Measurements from ENCODE around the gene STRN4. TPM values are rescaled to one million over a fixed set of nuclear protein-coding genes. Genes with fewer than 3 reads are reported as not detected.

The STRN4 gene
- polyA plus RNA-seq, 1 donor from 2014 or later: 153 TPM

- no peak overlapping the region for H3K9ac ChIP-seq (ENCODE audit: low read length)
- H3K4me3 ChIP-seq (ENCODE audit: low read length): no peak overlapping the region
- H3K27me3 ChIP-seq (ENCODE audit: insufficient read depth, low read depth, low read length): no peaks in the 10 kb centered on the region
- H3K36me3 ChIP-seq (ENCODE audit: insufficient read depth, low read length): no peaks in the 10 kb centered on the region
- H2AFZ ChIP-seq (ENCODE audit: low read depth, low read length): no peak overlapping the region
- no peaks in the 10 kb centered on the region for H3K9me2 ChIP-seq (ENCODE audit: insufficient read depth, low read length)
- no peak overlapping the region for H3K4me2 ChIP-seq (ENCODE audit: low read length)
- no peaks in the 10 kb centered on the region for H3F3A ChIP-seq (ENCODE audit: insufficient read depth, low read length, poor library complexity, severe bottlenecking)
- no peak overlapping the region for H3K27ac ChIP-seq (ENCODE audit: low read length)
- no peaks in the 10 kb centered on the region for H3K79me2 ChIP-seq (replicated peaks; ENCODE audit: insufficient read depth, low read length)
- no peaks in the 10 kb centered on the region for H3K9me3 ChIP-seq (ENCODE audit: low read length)
- no peaks in the 10 kb centered on the region for H4K20me1 ChIP-seq (ENCODE audit: insufficient read depth)
- TF ChIP-seq MXI1 (conservative IDR thresholded peaks at IDR 0.05; ENCODE audit: poor library complexity, severe bottlenecking): no peak
- no peak for TF ChIP-seq EP300 (conservative IDR thresholded peaks at IDR 0.05; ENCODE audit: poor library complexity, severe bottlenecking)
- no peak for TF ChIP-seq REST (IDR thresholded peaks at IDR 0.05; ENCODE audit: borderline replicate concordance)
- TF ChIP-seq TAF1 (IDR thresholded peaks at IDR 0.05; ENCODE audit: low read depth): no peak
- no peak for TF ChIP-seq SMC3 (conservative IDR thresholded peaks at IDR 0.05; ENCODE audit: poor library complexity)
- no peak for TF ChIP-seq RAD21 (conservative IDR thresholded peaks at IDR 0.05)
- TF ChIP-seq CTCF (IDR thresholded peaks at IDR 0.05; ENCODE audit: poor library complexity, severe bottlenecking): no peak
- no peak for TF ChIP-seq EZH2 (IDR thresholded peaks at IDR 0.05; ENCODE audit: borderline replicate concordance, insufficient read depth, low read length, poor library complexity, severe bottlenecking)
- TF ChIP-seq POLR2AphosphoS5 (IDR thresholded peaks at IDR 0.05): no peak
These were observed 75.4 kb downstream of the STRN4 start for GRCh38 chr19:46670813-46671212.

Small RNAs within 50 kb of the gene (small RNA-seq; reads per million reads assigned to genes)
- gene MIR320E (0.23 to 0.82 (median 0.42) reads per million in 3 experiments), gene RF00019 (0 to 1.2 (median 0) reads per million in 3 experiments), gene RN7SL364P (0 to 0.24 (median 0) reads per million in 3 experiments)

Other genes starting within 250 kb of the STRN4 start
- gene CALM3, start 145.1 kb downstream of the STRN4 start, polyA plus RNA-seq: 630 and 647 TPM in 2 replicates
- not detected in 2 replicates for gene PTGIR, start 121.4 kb downstream of the STRN4 start, polyA plus RNA-seq
- not detected in 2 replicates for gene GNG8, start 110.2 kb downstream of the STRN4 start, polyA plus RNA-seq
- 29.3 and 32.5 TPM in 2 replicates for gene DACT3, start 85.3 kb downstream of the STRN4 start, polyA plus RNA-seq
- gene PRKD2, start 29.3 kb downstream of the STRN4 start, polyA plus RNA-seq: 8.0 and 15.9 TPM in 2 replicates
- gene FKRP, start 393 bp downstream of the STRN4 start, polyA plus RNA-seq: 27.8 and 46.0 TPM in 2 replicates
- gene SLC1A5, start 42.1 kb upstream of the STRN4 start, polyA plus RNA-seq: 1.1 and 1.8 TPM in 2 replicates
- 167 and 172 TPM in 2 replicates for gene AP2S1, start 104.4 kb upstream of the STRN4 start, polyA plus RNA-seq
- 29.5 and 32.7 TPM in 2 replicates for gene ARHGAP35, start 114.5 kb upstream of the STRN4 start, polyA plus RNA-seq

Measured in neural cell (in vitro differentiated cells).